Karpas-422 (cell line): ENCODE data around the gene PCBD1. TPM values are rescaled to one million over a fixed set of nuclear protein-coding genes. Genes with fewer than 3 reads are reported as not detected.

ENCODE experiments used
- DNase-seq: peaks from one replicate; pipeline ENCODE4 v3.0.0-alpha.2; 2015
- H2AFZ ChIP-seq: fragments of 200-600 bp; sonication (generic); 2 replicates; pipeline ENCODE4 v1.6.1; 2014; ENCODE audit warnings: antibody characterized with exemption, low read length, mixed read lengths
- H3K27ac ChIP-seq: fragments of 200-600 bp; sonication (generic); 2 replicates; pipeline ENCODE4 v1.5.1; 2014; ENCODE audit warnings: mild to moderate bottlenecking, low read length, moderate library complexity
- H3K27me3 ChIP-seq: fragments of 200-600 bp; sonication (generic); 2 replicates; pipeline ENCODE4 v1.6.1; 2014; ENCODE audit warnings: low read length, mixed read lengths
- H3K36me3 ChIP-seq: fragments of 200-600 bp; sonication (generic); 2 replicates; pipeline ENCODE4 v1.6.1; 2014; ENCODE audit warnings: low read length, mixed read lengths; ENCODE audit not compliant: insufficient read depth
- H3K4me1 ChIP-seq: fragments of 200-600 bp; sonication (generic); 2 replicates; pipeline ENCODE4 v1.6.1; 2014; ENCODE audit warnings: mild to moderate bottlenecking, low read length, mixed read lengths
- H3K4me2 ChIP-seq: fragments of 200-600 bp; sonication (generic); 2 replicates; pipeline ENCODE4 v1.6.1; 2014; ENCODE audit warnings: low read length, low read depth, mild to moderate bottlenecking; ENCODE audit not compliant: poor library complexity, severe bottlenecking
- H3K4me3 ChIP-seq: fragments of 200-600 bp; sonication (generic); 2 replicates; pipeline ENCODE4 v1.5.1; 2014; ENCODE audit warnings: mild to moderate bottlenecking, antibody characterized with exemption, low read length, mixed read lengths
- H3K79me2 ChIP-seq: fragments of 200-600 bp; sonication (generic); 2 replicates; pipeline ENCODE4 v1.6.1; 2014; ENCODE audit warnings: mild to moderate bottlenecking, low read length, mixed read lengths
- H3K9ac ChIP-seq: fragments of 200-600 bp; sonication (generic); 2 replicates; pipeline ENCODE4 v1.6.0; 2014; ENCODE audit warnings: low read length
- H3K9me2 ChIP-seq: fragments of 200-600 bp; sonication (generic), shearing (Covaris generic); replicated peaks from 2 replicates; pipeline ENCODE4 v1.6.0; 2014; ENCODE audit warnings: mild to moderate bottlenecking, low read length, moderate library complexity; ENCODE audit not compliant: insufficient read depth
- H3K9me3 ChIP-seq: fragments of 300-700, 200-600 bp; sonication (generic); 2 replicates; pipeline ENCODE4 v1.6.1; 2014; ENCODE audit warnings: low read length, mixed read lengths
- H4K20me1 ChIP-seq: fragments of 200-600 bp; sonication (generic); 2 replicates; pipeline ENCODE4 v1.6.1; 2014; ENCODE audit warnings: mild to moderate bottlenecking, antibody characterized with exemption, low read length, low read depth; ENCODE audit not compliant: insufficient read depth
- total RNA-seq: library from RNA; depleted of rRNA; stranded (reverse); fragments of >200 nt; shearing (Covaris generic); gene quantifications from 2 replicates; pipeline ENCODE4 v1.2.3, GENCODE V29; 2014; ENCODE audit warnings: low replicate concordance

PCBD1 gene
- total RNA-seq, 1 experiment from 2014 or later = 76.4 TPM

DNA sequence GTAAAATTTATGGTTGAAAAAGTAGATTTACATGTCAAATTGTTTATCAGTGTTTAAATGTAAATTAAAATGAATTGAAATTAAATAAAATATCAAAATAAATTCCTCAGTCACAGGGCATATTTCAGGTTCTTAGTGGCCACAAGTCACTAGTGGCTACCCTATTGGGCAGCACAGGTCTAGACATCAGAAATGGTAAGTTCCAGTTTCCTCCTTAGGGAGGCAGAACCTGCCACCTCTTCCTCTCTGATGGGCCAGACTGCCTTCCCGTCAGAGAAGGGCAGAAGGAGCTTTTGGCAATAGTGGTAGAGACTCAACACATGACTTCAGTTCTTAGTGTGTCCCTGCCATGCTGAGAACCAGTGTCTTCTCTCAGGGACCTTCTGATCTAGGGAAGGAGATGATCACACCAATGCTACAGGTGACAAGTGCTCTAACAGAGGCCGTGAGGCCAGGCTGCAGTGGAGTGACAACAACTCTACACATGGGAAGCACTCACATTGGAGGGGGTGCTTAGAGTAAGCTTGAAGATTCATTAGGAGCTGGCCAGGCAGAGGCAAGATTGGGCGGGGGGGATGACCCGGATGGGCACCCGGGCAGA is 14.4 kb upstream of the PCBD1 start:
- no peak overlapping the region for H3K4me2 ChIP-seq
- H3K27me3 ChIP-seq = no peaks in the 10 kb centered on the region
- no peak overlapping the region for H3K27ac ChIP-seq
- H3K79me2 ChIP-seq = no peaks in the 10 kb centered on the region
- no peak for DNase-seq
- H3K4me1 ChIP-seq = no peaks in the 10 kb centered on the region
- no peaks in the 10 kb centered on the region for H3K36me3 ChIP-seq
- H3K9me3 ChIP-seq = no peaks in the 10 kb centered on the region
- H3K9me2 ChIP-seq = no peaks in the 10 kb centered on the region
- H4K20me1 ChIP-seq = peaks cover 4% of the 10 kb centered on the region; the same call in 1 of the 2 replicates
- H3K4me3 ChIP-seq = no peak overlapping the region
- no peak overlapping the region for H2AFZ ChIP-seq
- H3K9ac ChIP-seq = no peak overlapping the region

DNA sequence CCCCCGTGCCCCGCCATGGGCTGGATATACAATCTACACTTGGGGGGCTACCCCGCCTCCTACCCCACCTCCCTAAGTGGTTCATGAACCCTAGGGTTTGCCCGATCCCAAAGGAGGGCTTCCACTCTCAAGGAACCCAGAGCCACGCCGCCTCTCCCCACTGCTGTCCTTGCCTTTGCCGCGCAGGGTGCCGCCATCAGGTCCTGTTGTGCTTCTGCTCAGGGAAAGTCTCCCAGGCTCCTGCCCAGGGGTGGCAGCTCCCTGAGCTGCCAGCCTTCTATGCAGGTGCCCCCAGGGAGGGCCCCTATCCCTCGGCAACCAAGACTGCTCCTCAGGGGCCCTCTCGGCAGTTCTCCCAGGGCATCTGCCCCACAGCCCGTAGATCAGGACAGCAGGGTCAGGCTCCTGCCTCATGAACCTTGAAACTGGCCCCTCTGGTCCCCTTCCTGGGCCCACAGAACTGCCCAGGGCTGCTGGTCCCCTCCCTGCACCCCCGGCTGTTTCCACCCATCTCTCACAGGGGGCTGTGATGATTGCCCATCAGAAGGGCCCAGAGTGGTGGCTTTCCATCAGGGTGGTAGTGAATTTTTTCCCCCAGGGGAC is 13.0 kb upstream of the PCBD1 start:
- Histone ChIP-seq H2AFZ (no peak overlapping the region), H3K9me2 (no peaks in the 10 kb centered on the region), H3K79me2 (no peaks in the 10 kb centered on the region), H3K4me3 (no peak overlapping the region), H3K27me3 (no peaks in the 10 kb centered on the region), H4K20me1 (peaks cover 4% of the 10 kb centered on the region; the same call in 1 of the 2 replicates), H3K36me3 (no peaks in the 10 kb centered on the region), H3K4me2 (no peak overlapping the region), H3K9me3 (no peaks in the 10 kb centered on the region), H3K4me1 (no peaks in the 10 kb centered on the region), H3K27ac (no peak overlapping the region), H3K9ac (no peak overlapping the region)
- no peak for DNase-seq

DNA sequence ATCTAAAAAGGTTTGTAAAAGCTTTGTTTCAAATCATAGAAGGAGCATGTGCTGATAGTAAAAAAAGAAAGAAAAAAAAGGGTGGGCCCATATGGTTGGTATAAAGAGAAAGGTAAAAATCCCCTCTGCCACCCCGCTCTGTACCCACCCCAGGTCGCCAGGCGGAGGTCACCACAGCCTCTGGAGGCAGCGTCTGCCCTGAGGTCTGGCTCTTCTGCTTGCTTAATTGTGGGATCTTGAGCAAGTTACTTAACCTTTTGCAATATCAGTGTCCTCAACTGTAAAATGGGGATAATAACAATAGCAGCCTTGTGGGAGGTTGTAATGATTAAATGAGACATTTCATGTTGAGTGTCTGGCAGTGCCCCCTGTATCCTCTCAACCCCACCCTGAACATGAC is 10.7 kb upstream of the PCBD1 start:
- no peak for DNase-seq
- no peak overlapping the region for H3K27ac ChIP-seq
- no peaks in the 10 kb centered on the region for H3K4me1 ChIP-seq
- H3K4me3 ChIP-seq = no peak overlapping the region
- H2AFZ ChIP-seq = no peak overlapping the region
- no peak overlapping the region for H3K9ac ChIP-seq
- peaks cover 4% of the 10 kb centered on the region; the same call in 1 of the 2 replicates for H4K20me1 ChIP-seq
- H3K36me3 ChIP-seq = no peaks in the 10 kb centered on the region
- H3K4me2 ChIP-seq = no peak overlapping the region
- H3K9me3 ChIP-seq = no peaks in the 10 kb centered on the region
- H3K9me2 ChIP-seq = no peaks in the 10 kb centered on the region
- no peaks in the 10 kb centered on the region for H3K27me3 ChIP-seq
- H3K79me2 ChIP-seq = no peaks in the 10 kb centered on the region

DNA sequence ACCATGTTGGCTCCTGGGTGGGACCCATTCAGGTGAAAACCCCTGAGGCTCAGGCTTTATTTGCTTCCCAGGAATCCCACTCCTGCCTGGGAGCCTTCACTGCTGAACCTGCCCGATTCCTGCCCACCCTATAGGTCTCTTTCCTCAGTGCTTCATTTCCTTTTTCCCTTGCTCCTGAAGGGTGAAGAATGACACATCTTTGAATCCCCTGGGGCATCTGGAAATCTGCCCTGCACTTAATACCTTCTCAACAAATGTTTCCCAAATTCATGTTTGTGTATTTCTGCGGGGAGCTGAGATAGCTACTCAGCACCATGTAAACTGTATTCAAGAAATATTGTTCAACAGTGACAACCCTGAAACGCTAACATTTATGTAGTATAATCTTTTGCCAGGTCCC is 10.3 kb upstream of the PCBD1 start:
- H2AFZ ChIP-seq = no peak overlapping the region

DNA sequence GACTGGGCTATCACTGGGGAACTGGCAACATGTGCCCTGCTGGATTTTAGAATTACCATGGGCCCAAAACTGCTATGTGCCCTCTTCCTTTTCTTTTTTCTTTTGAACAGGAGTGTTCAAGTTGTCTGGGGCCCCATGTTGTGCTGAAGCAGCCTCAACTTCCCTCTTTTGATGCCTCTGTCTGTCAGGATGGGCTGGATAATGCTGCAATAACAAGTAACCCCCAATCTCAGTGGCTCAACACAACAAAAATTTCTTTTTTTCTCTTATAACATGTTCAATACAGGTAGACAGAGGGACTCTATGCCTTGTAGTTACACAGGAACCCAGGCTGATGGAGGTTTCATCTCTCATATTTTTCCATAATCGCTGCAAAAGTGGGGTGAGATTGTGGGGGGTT is 8.2 kb upstream of the PCBD1 start:
- Histone ChIP-seq H3K27ac (no peak overlapping the region), H3K9ac (no peak overlapping the region), H3K9me3 (no peaks in the 10 kb centered on the region), H3K79me2 (no peaks in the 10 kb centered on the region), H3K36me3 (no peaks in the 10 kb centered on the region), H4K20me1 (no peaks in the 10 kb centered on the region), H3K4me3 (no peak overlapping the region), H3K9me2 (no peaks in the 10 kb centered on the region), H3K4me1 (peaks cover 4% of the 10 kb centered on the region; the same call in 1 of the 2 replicates), H3K27me3 (no peaks in the 10 kb centered on the region), H3K4me2 (no peak overlapping the region), H2AFZ (no peak overlapping the region)
- no peak for DNase-seq

More for the DNA sequence above, 10.3 kb upstream of the PCBD1 start:
- no peak overlapping the region for H3K4me2 ChIP-seq
- no peaks in the 10 kb centered on the region for H3K79me2 ChIP-seq
- no peak overlapping the region for H3K9ac ChIP-seq
- no peak overlapping the region for H3K27ac ChIP-seq
- H3K4me1 ChIP-seq = no peaks in the 10 kb centered on the region
- H3K9me3 ChIP-seq = no peaks in the 10 kb centered on the region
- H3K36me3 ChIP-seq = no peaks in the 10 kb centered on the region
- no peak overlapping the region for H3K4me3 ChIP-seq
- H3K9me2 ChIP-seq = no peaks in the 10 kb centered on the region
- DNase-seq = no peak
- H3K27me3 ChIP-seq = no peaks in the 10 kb centered on the region
- H4K20me1 ChIP-seq = peaks cover 4% of the 10 kb centered on the region; the same call in 1 of the 2 replicates

DNA sequence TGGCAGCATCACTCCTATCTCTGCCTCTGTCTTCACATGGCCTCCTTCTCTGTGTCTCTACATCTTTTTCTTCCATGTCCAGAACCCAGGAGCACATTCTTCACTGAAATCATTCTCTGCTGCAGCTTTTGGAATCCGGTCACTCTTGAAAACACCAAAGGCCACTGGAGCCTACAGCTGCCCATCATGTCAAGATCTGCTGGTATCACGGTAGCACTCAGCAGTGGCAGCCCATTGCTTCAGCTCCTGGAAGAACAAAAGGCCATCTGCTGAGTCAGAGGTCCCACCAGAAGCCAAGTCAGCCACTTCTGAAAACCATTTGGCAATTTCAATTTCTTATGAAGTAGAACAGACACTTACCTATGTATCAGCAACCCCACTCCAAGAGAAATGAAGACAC is 6.1 kb upstream of the PCBD1 start:
- Histone ChIP-seq H2AFZ (no peak overlapping the region), H3K36me3 (no peaks in the 10 kb centered on the region), H3K9ac (no peak overlapping the region), H3K79me2 (no peaks in the 10 kb centered on the region), H3K27ac (no peak overlapping the region), H3K9me3 (no peaks in the 10 kb centered on the region), H4K20me1 (no peaks in the 10 kb centered on the region), H3K4me1 (peaks cover 4% of the 10 kb centered on the region; the same call in 1 of the 2 replicates), H3K27me3 (no peaks in the 10 kb centered on the region), H3K9me2 (no peaks in the 10 kb centered on the region), H3K4me2 (no peak overlapping the region), H3K4me3 (no peak overlapping the region)
- no peak for DNase-seq

DNA sequence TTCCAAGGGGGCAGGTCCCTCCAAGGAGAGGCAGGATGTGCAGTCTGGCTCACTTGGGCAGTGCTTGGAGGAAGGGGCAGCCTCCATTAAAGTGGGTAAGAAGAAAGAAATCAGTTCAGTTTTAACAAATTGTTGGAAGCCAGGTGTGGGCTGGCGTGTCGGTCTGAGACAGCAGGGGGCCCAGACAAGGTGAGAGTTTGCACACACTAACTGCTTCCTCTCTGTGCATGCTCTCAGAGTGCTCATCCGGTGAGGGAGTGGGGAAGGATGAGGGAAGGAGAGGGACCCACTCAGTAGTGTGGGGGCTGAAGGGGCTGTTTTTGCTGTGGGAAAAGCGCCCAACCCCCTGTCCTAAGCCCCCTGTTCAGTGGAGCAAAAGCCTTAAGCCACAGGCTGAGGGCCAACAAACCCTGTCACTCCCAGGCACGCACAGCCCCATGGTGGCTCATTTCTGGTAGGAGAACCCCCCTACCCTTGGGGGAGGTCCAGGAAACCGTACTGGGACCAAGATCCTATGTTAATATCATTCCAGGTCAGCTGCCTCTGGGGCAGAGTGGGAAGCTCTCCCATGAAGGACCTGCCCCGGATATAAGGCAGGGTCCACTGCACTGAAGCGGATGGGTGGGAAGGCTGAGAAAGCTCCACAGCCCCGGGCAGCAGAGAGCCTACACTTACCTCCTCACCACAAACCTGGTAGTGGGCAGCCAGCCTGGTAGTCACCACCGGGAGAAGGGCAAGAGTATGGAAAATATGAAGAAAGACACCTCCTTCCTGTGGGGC is 5.1 kb upstream of the PCBD1 start:
- H3K9me2 ChIP-seq = no peaks in the 10 kb centered on the region
- H3K4me3 ChIP-seq = no peak overlapping the region
- no peaks in the 10 kb centered on the region for H3K36me3 ChIP-seq
- H3K9me3 ChIP-seq = no peaks in the 10 kb centered on the region
- no peaks in the 10 kb centered on the region; the same call in 1 of the 2 replicates for H3K79me2 ChIP-seq
- DNase-seq = no peak
- no peak overlapping the region for H3K4me2 ChIP-seq
- peaks cover 11% of the 10 kb centered on the region for H3K4me1 ChIP-seq
- no peaks in the 10 kb centered on the region for H4K20me1 ChIP-seq
- H3K9ac ChIP-seq = no peak overlapping the region
- H3K27me3 ChIP-seq = no peaks in the 10 kb centered on the region
- H2AFZ ChIP-seq = no peak overlapping the region
- H3K27ac ChIP-seq = no peak overlapping the region

DNA sequence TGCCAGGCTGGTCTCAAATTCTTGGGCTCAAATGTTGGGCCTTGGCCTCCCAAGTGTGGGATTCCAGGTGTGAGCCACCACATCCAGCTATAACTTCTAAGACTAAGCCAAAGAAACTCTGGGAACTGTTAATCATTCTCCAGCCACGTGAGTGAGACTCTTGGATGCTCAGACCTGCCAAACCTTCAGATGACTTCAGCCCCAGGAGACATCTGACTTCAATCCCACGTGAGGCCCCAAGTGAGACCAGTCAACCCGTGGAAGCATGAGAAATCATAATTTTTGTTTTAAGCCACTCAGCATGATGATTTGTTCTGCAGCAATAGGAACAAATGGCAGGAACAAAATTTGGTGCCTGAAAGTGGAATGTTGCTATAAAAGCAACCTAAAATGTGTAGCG is 4.3 kb upstream of the PCBD1 start:
- Histone ChIP-seq H2AFZ (no peak overlapping the region), H3K4me3 (no peak overlapping the region)

More for the DNA sequence above, 4.3 kb upstream of the PCBD1 start:
- Histone ChIP-seq H3K27me3 (no peaks in the 10 kb centered on the region), H3K4me2 (no peak overlapping the region), H3K9me2 (no peaks in the 10 kb centered on the region), H4K20me1 (no peaks in the 10 kb centered on the region), H3K4me1 (peaks cover 11% of the 10 kb centered on the region), H3K27ac (no peak overlapping the region), H3K79me2 (peaks cover under 1% of the 10 kb centered on the region; the same call in 1 of the 2 replicates), H3K9ac (no peak overlapping the region), H3K36me3 (no peaks in the 10 kb centered on the region), H3K9me3 (no peaks in the 10 kb centered on the region)
- no peak for DNase-seq
